DMS53 treated with DMSO at 0.1 percent for 48 hours (cell line): Measurements from ENCODE around the gene CDK13.
"Not testable (repeated sequence)": the region's sequence is repeated elsewhere in the genome, so short reads cannot be mapped to it uniquely, and the experiment has no call there.

Source experiments
- DNase-seq: peaks from one replicate; lab custom pipeline; 2025; ENCODE audit not compliant: unreplicated experiment; lab: John Stamatoyannopoulos, UW

The CDK13 gene

DNA sequence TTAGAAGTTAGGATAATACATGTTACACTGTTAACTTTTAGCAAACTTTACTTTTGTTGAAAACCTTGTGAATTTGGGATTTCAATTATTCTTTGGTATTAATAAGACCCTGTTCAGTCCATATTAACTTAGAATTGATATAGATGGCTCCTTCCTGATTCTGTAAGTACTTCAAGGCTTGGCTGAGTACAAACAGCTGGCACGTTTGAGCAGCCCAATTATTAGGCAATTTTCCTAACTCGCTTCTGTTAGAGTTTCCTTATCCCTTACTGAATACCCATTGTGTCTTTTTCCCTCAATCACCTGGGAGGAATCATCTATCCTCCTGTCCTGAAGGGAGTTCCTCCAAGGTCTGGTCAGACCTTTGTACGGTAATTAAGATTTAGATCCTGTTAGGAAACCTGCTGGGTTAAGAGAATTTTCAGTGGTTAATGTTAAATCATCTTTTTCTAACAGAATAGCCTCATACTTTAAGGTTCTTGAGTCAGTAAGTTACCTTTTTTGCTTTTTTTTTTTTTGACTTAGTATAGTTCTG is 195.6 kb downstream of the CDK13 start:
- not testable (repeated sequence) for DNase-seq

GRCh38 chr7:40147371-40148246 is 197.6 kb downstream of the CDK13 start:
- no peak for DNase-seq

DNA sequence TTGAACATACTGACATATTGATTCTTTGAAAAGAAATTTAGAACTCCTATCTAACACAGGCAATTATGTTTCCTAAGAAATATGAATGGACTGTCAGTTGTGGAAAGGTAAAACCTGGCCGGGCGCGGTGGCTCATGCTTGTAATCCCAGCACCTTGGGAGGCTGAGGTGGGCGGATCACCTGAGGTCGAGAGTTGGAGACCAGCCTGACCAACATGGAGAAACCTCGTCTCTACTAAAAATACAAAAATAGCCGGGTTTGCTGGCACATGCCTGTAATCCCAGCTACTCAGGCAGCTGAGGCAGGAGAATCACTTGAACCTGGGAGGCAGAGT is 198.2 kb downstream of the CDK13 start:
- DNase-seq: not testable (repeated sequence)

- DNase-seq: no peak
These were observed 198.6 kb downstream of the CDK13 start for GRCh38 chr7:40148671-40149070.
